Gastroesophageal sphincter (tissue), 4 donors: ENCODE data around the gene GIMAP2. TPM values are rescaled to one million over a fixed set of nuclear protein-coding genes. Genes with fewer than 3 reads are reported as not detected.

Source experiments
- total RNA-seq, 4 donors: library from RNA; depleted of rRNA; stranded (reverse); fragments of >200 nt; gene quantifications; one replicate each; pipeline ENCODE4 v1.1.0, GENCODE V29; 2016

The GIMAP2 gene
- total RNA-seq, 4 donors from 2014 or later: 3.3 to 14.9 (median 9.7) TPM

Other genes starting within 250 kb of the GIMAP2 start
- 10 to 100 TPM in 3 of 4 donors, 1 to 10 TPM in 1; 6.1 to 19.1 (median 12.5) TPM for gene GIMAP8, start 235.1 kb upstream of the GIMAP2 start, total RNA-seq
- 10 to 100 TPM in 3 of 4 donors, 1 to 10 TPM in 1; 5.1 to 30.0 (median 17.8) TPM for gene GIMAP7, start 170.8 kb upstream of the GIMAP2 start, total RNA-seq
- gene GIMAP4, start 118.3 kb upstream of the GIMAP2 start, total RNA-seq: 10 to 100 TPM in 3 of 4 donors, 1 to 10 TPM in 1; 6.7 to 42.1 (median 26.1) TPM
- 10 to 100 TPM; 15.7 to 45.4 (median 34.4) TPM for gene GIMAP6, start 53.3 kb upstream of the GIMAP2 start, total RNA-seq
- gene GIMAP1, start 30.9 kb downstream of the GIMAP2 start, total RNA-seq: 10 to 100 TPM in 1 of 4 donors, 1 to 10 TPM in 3; 4.2 to 14.3 (median 7.9) TPM
- 10 to 100 TPM; 16.8 to 43.3 (median 32.5) TPM for gene GIMAP5, start 51.7 kb downstream of the GIMAP2 start, total RNA-seq
- gene TMEM176B, start 114.7 kb downstream of the GIMAP2 start, total RNA-seq: 10 to 100 TPM; 18.2 to 69.3 (median 52.6) TPM
- 10 to 100 TPM in 3 of 4 donors, 1 to 10 TPM in 1; 6.5 to 42.4 (median 28.7) TPM for gene TMEM176A, start 115.1 kb downstream of the GIMAP2 start, total RNA-seq
- gene AOC1, start 166.8 kb downstream of the GIMAP2 start, total RNA-seq: under 1 TPM in 2 of 4 donors, not detected in 2; 0.69 TPM